GM12878 (cell line): ENCODE data around the gene METTL16. TPM values are rescaled to one million over a fixed set of nuclear protein-coding genes. Genes with fewer than 3 reads are reported as not detected.

ENCODE experiments used
- BRCA1 ChIP-seq: IDR thresholded peaks from 2 replicates; pipeline ENCODE4 v1.6.1; 2011; ENCODE audit warnings: low read depth, low read length, improper control_type of control experiment
- CBX5 ChIP-seq: sonication (generic); IDR thresholded peaks from 2 replicates; pipeline ENCODE4 v1.6.1; 2016; ENCODE audit warnings: low read depth, moderate library complexity, mild to moderate bottlenecking, inconsistent platforms
- CEBPZ ChIP-seq: fragments of 150-350 bp; IDR thresholded peaks from 2 replicates; pipeline ENCODE4 v1.6.1; 2016; ENCODE audit warnings: low read depth, low read length
- CHD1 ChIP-seq: IDR thresholded peaks from 2 replicates; pipeline ENCODE4 v1.6.1; 2012; ENCODE audit warnings: low read depth, low read length, improper control_type of control experiment
- ESRRA ChIP-seq: IDR thresholded peaks from 2 replicates; pipeline ENCODE4 v1.6.1; 2012; ENCODE audit warnings: mild to moderate bottlenecking, low read length, improper control_type of control experiment
- GABPA ChIP-seq: IDR thresholded peaks from 2 replicates; pipeline ENCODE4 v1.6.1; 2014; ENCODE audit warnings: antibody characterized with exemption, low read depth, mild to moderate bottlenecking, inconsistent platforms
- KDM1A ChIP-seq: fragments of 200-600 bp; sonication (generic); IDR thresholded peaks from 2 replicates; pipeline ENCODE4 v1.6.1; 2016; ENCODE audit warnings: borderline replicate concordance
- NFYB ChIP-seq: IDR thresholded peaks from 2 replicates; pipeline ENCODE4 v1.6.1; 2011; ENCODE audit warnings: low read depth, mild to moderate bottlenecking, low read length, improper control_type of control experiment, moderate library complexity; ENCODE audit not compliant: insufficient read depth
- RAD51 ChIP-seq: fragments of 450-650 bp; IDR thresholded peaks from 2 replicates; pipeline ENCODE4 v1.6.1; 2016; ENCODE audit warnings: moderate library complexity, mild to moderate bottlenecking, inconsistent platforms
- SUPT20H ChIP-seq: IDR thresholded peaks from 2 replicates; pipeline ENCODE4 v1.6.1; 2011; ENCODE audit warnings: low read depth, mild to moderate bottlenecking, low read length, moderate library complexity, borderline replicate concordance; ENCODE audit not compliant: control insufficient read depth
- TBL1XR1 ChIP-seq: IDR thresholded peaks from 2 replicates; pipeline ENCODE4 v1.6.1; 2012; ENCODE audit warnings: low read depth, low read length, improper control_type of control experiment
- ZBTB40 ChIP-seq: fragments of 450-650 bp; IDR thresholded peaks from 2 replicates; pipeline ENCODE4 v1.6.1; 2016; ENCODE audit warnings: mild to moderate bottlenecking, moderate library complexity, borderline replicate concordance
- polyA plus RNA-seq, 11 experiments: library from polyadenylated mRNA; depleted of rRNA in 4 of 11; unstranded in 6 of 11; stranded (reverse) in 5 of 11; fragments of >200 nt; fragmentation: Nextera tagmentation in 4 of 11; fragmentation: Illumina TruSeq in 1 of 11; extraction: Ambion mirVana in 4 of 11; extraction: Trizol in 1 of 11; gene quantifications; 1 replicate in 1 of 11; 2 replicates in 10 of 11; pipeline versions ENCODE4 v1.2.1 to v1.2.3, GENCODE V29; 2011 to 2016; ENCODE audit warnings: inconsistent platforms in 2 of 11, missing spikeins in 2 of 11, low read depth in 1 of 11
- total RNA-seq, 4 experiments: library from RNA; depleted of rRNA in 3 of 4; stranded (reverse); fragments of >200 nt in 3 of 4; fragmentation: Illumina TruSeq in 1 of 4; extraction: Trizol in 1 of 4; gene quantifications; 2 replicates each; pipeline versions ENCODE4 v1.2.1 to v1.2.3, GENCODE V29; 2013 to 2021

The METTL16 gene
- total and polyA plus RNA-seq, 10 of the 15 experiments (the other 5 are each of a cell fraction or from before 2014, with no cell fraction given), result 15.6 to 34.3 (median 23.7) TPM

- TF ChIP-seq ZBTB40, result no peak; the same call in 1 of the 2 replicates
- no peak for TF ChIP-seq ESRRA
- TF ChIP-seq GABPA, result no peak
- TF ChIP-seq SUPT20H, result no peak
- no peak for TF ChIP-seq KDM1A
- TF ChIP-seq RAD51, result no peak
- TF ChIP-seq TBL1XR1, result no peak
- peak; percentile 80 for TF ChIP-seq BRCA1
- no peak for TF ChIP-seq CEBPZ
- no peak for TF ChIP-seq CBX5
- TF ChIP-seq NFYB, result peak; percentile 15; the same call in 1 of the 2 replicates
- TF ChIP-seq CHD1, result no peak
These were observed at the start of gene METTL16 (continued) for GRCh38 chr17:2511462-2512369.
